Panc1 (cell line): ENCODE data around the gene PPP2R2B. TPM values are rescaled to one million over a fixed set of nuclear protein-coding genes. Genes with fewer than 3 reads are reported as not detected.
A peak's percentile ranks its signal among the peaks of the same experiment; 100 is the strongest.

Experiments used
- ATAC-seq: fragments of 200-7000 bp; cut with Tn5 transposase; 2 replicates; pipeline ENCODE4 v1.9.1; 2020; ENCODE audit warnings: mild to moderate bottlenecking, moderate library complexity
- BruUV-seq: library from RNA; stranded (reverse); fragments of 400-500 nt; replicated peaks from 2 replicates; lab custom pipeline; 2021; lab: Mats Ljungman, UMichigan
- CTCF ChIA-PET: fragments of 300-600 bp; sonication (Branson Sonifier 250); formaldehyde crosslinking; loops from one replicate; lab custom pipeline; 2022; ENCODE audit warnings: antibody characterized with exemption; lab: Charles Lee
- POLR2A ChIA-PET: fragments of 300-600 bp; sonication (Branson Sonifier 250); formaldehyde crosslinking; loops from one replicate; lab custom pipeline; 2022; ENCODE audit warnings: antibody characterized with exemption; lab: Charles Lee
- DNase-seq: peaks from one replicate; pipeline ENCODE4 v3.0.0-alpha.2; 2010; ENCODE audit warnings: low read depth, low spot score
- H3K27ac ChIP-seq: 2 replicates; pipeline ENCODE4 v1.5.1; 2011; ENCODE audit warnings: mild to moderate bottlenecking, low read length, inconsistent platforms
- H3K27me3 ChIP-seq: fragments of 200-500 bp; sonication (Bioruptor generic); 2 replicates; pipeline ENCODE4 v1.6.0; 2014; ENCODE audit warnings: low read length, inconsistent platforms; ENCODE audit not compliant: control insufficient read depth, insufficient read depth
- H3K36me3 ChIP-seq: fragments of 200-500 bp; sonication (Bioruptor generic); 2 replicates; pipeline ENCODE4 v1.5.1; 2014; ENCODE audit warnings: inconsistent platforms, mild to moderate bottlenecking, low read length, moderate library complexity; ENCODE audit not compliant: control insufficient read depth, insufficient read depth
- H3K4me1 ChIP-seq: 2 replicates; pipeline ENCODE4 v1.5.1; 2011; ENCODE audit warnings: inconsistent platforms, mild to moderate bottlenecking, low read length, moderate library complexity; ENCODE audit not compliant: control insufficient read depth, insufficient read depth
- H3K4me3 ChIP-seq, 2 experiments: 2 replicates each; pipeline ENCODE4 v1.5.1; 2011 to 2012; ENCODE audit warnings: low read depth in 2 of 2, low read length in 2 of 2, mild to moderate bottlenecking in 2 of 2, inconsistent platforms in 1 of 2, moderate library complexity in 1 of 2
- H3K9me3 ChIP-seq: fragments of 200-500 bp; sonication (Bioruptor generic); 2 replicates; pipeline ENCODE4 v1.5.1; 2014; ENCODE audit warnings: low read depth, mild to moderate bottlenecking, inconsistent platforms, low read length, moderate library complexity; ENCODE audit not compliant: control insufficient read depth, insufficient read depth
- POLR2AphosphoS5 ChIP-seq: IDR thresholded peaks from 2 replicates; pipeline ENCODE4 v1.6.1; 2012; ENCODE audit warnings: mild to moderate bottlenecking, low read depth, low read length, moderate library complexity
- SIN3A ChIP-seq: IDR thresholded peaks from 2 replicates; pipeline ENCODE4 v1.6.1; 2012; ENCODE audit warnings: low read depth, mild to moderate bottlenecking, low read length, moderate library complexity, borderline replicate concordance; ENCODE audit not compliant: insufficient read depth
- TCF7L2 ChIP-seq: IDR thresholded peaks from 2 replicates; pipeline ENCODE4 v1.6.1; 2011; ENCODE audit warnings: mild to moderate bottlenecking, low read depth, low read length, inconsistent platforms
- in situ Hi-C: cut with HindIII; loops from 2 replicates; pipeline ENCODE4 v1.10.0; 2016; ENCODE audit warnings: low sequenced_read_pairs, low pct_unique_long_range_greater_than_20kb
- intact Hi-C: fragments of 100-400 bp; cut with micrococcal nuclease; formaldehyde crosslinking; loops from one replicate; pipeline ENCODE4 v1.10.0; 2022; ENCODE audit not compliant: unreplicated experiment
- total RNA-seq: library from RNA; stranded (reverse); gene quantifications from one replicate; pipeline ENCODE4 v1.2.1, GENCODE V29; 2021; ENCODE audit not compliant: unreplicated experiment
- TF ChIP-seq, protein P1 (sequence below): fragments of 450-650 bp; IDR thresholded peaks from 2 replicates; pipeline ENCODE4 v1.5.1; 2017; ENCODE audit warnings: mild to moderate bottlenecking
- TF ChIP-seq, protein P2 (sequence below), 2 experiments: IDR thresholded peaks; 2 replicates each; pipeline ENCODE4 v1.6.1; 2011 to 2012; ENCODE audit warnings: low read depth in 2 of 2, control low read depth in 1 of 2, low read length in 1 of 2, mild to moderate bottlenecking in 1 of 2, moderate library complexity in 1 of 2; ENCODE audit not compliant: insufficient read depth in 1 of 2

PPP2R2B gene
- total RNA-seq, 1 experiment from 2014 or later, result 8.8 TPM

DNA sequence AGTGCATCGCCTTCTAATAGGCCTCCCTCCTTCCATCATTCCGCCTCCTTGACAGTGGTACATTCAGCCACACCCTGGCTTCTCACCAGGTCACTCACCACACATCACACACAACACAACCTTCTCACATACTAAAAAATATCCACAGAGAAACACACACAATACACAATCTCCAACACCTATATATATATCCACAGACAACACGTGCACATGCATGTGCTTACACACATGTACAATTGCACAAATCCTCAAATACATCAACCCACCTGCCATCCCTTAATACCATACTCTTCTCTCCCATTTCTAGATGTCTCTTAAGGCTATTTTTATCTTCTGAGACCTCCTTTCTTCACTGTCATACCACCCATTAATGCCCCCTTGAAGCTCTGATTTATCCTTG lies 57.6 kb downstream of the PPP2R2B start:
- intact Hi-C loops, result no loop called here
- no peaks in the 10 kb centered on the region; the same call in 1 of the 2 replicates for H3K27me3 ChIP-seq
- ATAC-seq (no peak), DNase-seq (no peak)
- in situ Hi-C loops, result no loop called here
- H3K36me3 ChIP-seq, result no peaks in the 10 kb centered on the region
- no peaks in the 10 kb centered on the region; the same call in 1 of the 2 replicates for H3K4me1 ChIP-seq
- no peaks in the 10 kb centered on the region for H3K9me3 ChIP-seq
- ChIA-PET POLR2A (no interaction called here), CTCF (no interaction called here)
- TF ChIP-seq, protein P1, sequence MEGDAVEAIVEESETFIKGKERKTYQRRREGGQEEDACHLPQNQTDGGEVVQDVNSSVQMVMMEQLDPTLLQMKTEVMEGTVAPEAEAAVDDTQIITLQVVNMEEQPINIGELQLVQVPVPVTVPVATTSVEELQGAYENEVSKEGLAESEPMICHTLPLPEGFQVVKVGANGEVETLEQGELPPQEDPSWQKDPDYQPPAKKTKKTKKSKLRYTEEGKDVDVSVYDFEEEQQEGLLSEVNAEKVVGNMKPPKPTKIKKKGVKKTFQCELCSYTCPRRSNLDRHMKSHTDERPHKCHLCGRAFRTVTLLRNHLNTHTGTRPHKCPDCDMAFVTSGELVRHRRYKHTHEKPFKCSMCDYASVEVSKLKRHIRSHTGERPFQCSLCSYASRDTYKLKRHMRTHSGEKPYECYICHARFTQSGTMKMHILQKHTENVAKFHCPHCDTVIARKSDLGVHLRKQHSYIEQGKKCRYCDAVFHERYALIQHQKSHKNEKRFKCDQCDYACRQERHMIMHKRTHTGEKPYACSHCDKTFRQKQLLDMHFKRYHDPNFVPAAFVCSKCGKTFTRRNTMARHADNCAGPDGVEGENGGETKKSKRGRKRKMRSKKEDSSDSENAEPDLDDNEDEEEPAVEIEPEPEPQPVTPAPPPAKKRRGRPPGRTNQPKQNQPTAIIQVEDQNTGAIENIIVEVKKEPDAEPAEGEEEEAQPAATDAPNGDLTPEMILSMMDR, result no peak
- no peak for TF ChIP-seq SIN3A
- TF ChIP-seq, protein P2, sequence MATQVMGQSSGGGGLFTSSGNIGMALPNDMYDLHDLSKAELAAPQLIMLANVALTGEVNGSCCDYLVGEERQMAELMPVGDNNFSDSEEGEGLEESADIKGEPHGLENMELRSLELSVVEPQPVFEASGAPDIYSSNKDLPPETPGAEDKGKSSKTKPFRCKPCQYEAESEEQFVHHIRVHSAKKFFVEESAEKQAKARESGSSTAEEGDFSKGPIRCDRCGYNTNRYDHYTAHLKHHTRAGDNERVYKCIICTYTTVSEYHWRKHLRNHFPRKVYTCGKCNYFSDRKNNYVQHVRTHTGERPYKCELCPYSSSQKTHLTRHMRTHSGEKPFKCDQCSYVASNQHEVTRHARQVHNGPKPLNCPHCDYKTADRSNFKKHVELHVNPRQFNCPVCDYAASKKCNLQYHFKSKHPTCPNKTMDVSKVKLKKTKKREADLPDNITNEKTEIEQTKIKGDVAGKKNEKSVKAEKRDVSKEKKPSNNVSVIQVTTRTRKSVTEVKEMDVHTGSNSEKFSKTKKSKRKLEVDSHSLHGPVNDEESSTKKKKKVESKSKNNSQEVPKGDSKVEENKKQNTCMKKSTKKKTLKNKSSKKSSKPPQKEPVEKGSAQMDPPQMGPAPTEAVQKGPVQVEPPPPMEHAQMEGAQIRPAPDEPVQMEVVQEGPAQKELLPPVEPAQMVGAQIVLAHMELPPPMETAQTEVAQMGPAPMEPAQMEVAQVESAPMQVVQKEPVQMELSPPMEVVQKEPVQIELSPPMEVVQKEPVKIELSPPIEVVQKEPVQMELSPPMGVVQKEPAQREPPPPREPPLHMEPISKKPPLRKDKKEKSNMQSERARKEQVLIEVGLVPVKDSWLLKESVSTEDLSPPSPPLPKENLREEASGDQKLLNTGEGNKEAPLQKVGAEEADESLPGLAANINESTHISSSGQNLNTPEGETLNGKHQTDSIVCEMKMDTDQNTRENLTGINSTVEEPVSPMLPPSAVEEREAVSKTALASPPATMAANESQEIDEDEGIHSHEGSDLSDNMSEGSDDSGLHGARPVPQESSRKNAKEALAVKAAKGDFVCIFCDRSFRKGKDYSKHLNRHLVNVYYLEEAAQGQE (IDR thresholded peaks at IDR 0.05; ENCODE audit: insufficient read depth in 1 of 2, low read depth in 2 of 2, low read length in 1 of 2), result no peak
- TF ChIP-seq POLR2AphosphoS5, result no peak
- no peak for TF ChIP-seq TCF7L2
- H3K27ac ChIP-seq, result no peak overlapping the region
- BruUV-seq, result no TSS peak
- H3K4me3 ChIP-seq, result no peak overlapping the region

DNA sequence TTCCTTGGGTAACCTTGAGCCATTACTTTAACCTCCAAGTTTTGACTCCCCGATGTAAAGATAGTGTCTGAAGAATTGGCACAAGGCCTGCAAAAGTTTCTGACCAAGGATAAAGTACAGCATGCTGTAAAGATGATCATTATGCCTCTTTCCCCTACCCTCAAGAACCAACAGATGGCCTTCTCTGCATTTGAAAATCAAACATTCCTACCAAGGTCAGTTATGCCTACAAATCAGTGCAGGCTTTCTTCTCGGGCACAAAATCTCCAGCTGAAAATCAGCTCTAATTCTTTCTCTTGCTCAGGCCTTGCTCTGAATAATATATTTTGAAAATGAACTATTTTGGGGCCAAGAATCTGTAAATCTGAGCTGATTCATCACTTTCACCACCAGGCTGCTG lies 59.7 kb downstream of the PPP2R2B start:
- CTCF ChIA-PET, result no interaction called here
- TF ChIP-seq, protein P2 (IDR thresholded peaks at IDR 0.05; ENCODE audit: insufficient read depth in 1 of 2, low read depth in 2 of 2, low read length in 1 of 2), result no peak
- TF ChIP-seq, protein P1, result no peak
- no peak for TF ChIP-seq TCF7L2
- Histone ChIP-seq H3K27ac (no peak overlapping the region), H3K27me3 (no peaks in the 10 kb centered on the region; the same call in 1 of the 2 replicates), H3K9me3 (no peaks in the 10 kb centered on the region), H3K36me3 (no peaks in the 10 kb centered on the region), H3K4me1 (no peaks in the 10 kb centered on the region; the same call in 1 of the 2 replicates), H3K4me3 (no peak overlapping the region)
- in situ Hi-C loops, result no loop called here
- POLR2A ChIA-PET, result interaction anchor here (0.6 kb wide), 1 partner anchor 59 kb away, joined by 3 read pairs; no protein-coding TSS in a partner anchor
- no TSS peak for BruUV-seq
- no peak for DNase-seq
- intact Hi-C loops, result no loop called here
- ATAC-seq, result 0 out of 2 replicates have a peak, but pooled peaks have one; percentile 53
